HG03439 (cell line): ENCODE measurements around the gene ATP6V0B.

Source experiments
- ATAC-seq: cut with Tn5 transposase; IDR thresholded peaks from one replicate; pipeline ENCODE4 v1.9.1; 2021; ENCODE audit warnings: mild to moderate bottlenecking, moderate library complexity; ENCODE audit not compliant: unreplicated experiment

Gene ATP6V0B

DNA sequence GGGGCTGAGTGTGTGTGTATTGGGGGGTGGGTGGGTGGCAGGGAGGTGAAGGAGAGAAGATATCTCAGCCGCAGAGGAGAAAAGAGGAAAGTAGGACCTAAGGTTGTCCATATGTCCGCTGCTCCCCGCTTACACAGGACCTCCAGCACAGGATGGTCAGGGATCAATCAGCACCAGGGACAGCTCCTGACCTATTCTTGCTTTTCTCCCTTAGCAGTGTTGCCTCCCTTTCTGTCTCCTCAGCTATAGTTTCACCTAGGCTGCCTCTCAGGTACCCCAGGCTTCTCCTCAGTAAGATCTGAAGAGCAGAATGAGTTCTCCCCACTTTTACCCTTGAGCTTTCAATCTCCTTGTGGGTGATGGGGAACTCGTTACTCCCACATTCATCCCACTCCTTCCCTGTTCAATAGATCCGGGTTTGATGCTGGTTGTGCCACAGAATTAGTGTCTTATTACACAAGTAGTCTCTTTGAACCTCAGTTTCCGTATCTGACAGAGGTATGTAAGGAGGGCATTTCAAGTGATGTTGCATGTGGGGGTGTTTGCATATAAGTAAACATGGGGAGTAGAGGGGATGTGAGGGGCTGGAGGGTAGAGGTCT is 6.3 kb upstream of the ATP6V0B start:
- no peak for ATAC-seq

DNA sequence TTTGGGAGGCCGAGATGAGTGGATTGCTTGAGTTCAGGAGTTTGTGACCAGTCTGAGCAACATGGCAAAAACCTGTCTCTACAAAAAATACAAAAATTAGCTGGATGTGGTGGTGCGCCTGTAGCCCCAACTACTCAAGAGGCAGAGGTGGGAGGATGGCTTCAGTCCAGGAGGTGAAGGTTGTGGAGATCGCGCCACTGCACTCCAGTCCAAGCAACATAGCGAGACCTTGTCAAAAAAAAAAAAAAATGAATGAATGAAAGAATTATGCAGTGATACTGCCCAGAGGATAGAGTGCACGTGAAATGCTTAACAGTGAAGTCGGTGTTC is 5.4 kb upstream of the ATP6V0B start:
- no peak for ATAC-seq

- peak; percentile 66 for ATAC-seq
Measured at GRCh38 chr1:43969746-43970466, 4.9 kb upstream of the ATP6V0B start, which contains the start of gene DPH2. TSS of gene DPH2 (plus strand) at chr1:43970010. CDS start at chr1:43970176, 166 bp downstream.

- no peak for ATAC-seq
Measured at GRCh38 chr1:43970502-43970901, 4.3 kb upstream of the ATP6V0B start.

- ATAC-seq = no peak
Measured at GRCh38 chr1:43970911-43971310, 3.8 kb upstream of the ATP6V0B start.

DNA sequence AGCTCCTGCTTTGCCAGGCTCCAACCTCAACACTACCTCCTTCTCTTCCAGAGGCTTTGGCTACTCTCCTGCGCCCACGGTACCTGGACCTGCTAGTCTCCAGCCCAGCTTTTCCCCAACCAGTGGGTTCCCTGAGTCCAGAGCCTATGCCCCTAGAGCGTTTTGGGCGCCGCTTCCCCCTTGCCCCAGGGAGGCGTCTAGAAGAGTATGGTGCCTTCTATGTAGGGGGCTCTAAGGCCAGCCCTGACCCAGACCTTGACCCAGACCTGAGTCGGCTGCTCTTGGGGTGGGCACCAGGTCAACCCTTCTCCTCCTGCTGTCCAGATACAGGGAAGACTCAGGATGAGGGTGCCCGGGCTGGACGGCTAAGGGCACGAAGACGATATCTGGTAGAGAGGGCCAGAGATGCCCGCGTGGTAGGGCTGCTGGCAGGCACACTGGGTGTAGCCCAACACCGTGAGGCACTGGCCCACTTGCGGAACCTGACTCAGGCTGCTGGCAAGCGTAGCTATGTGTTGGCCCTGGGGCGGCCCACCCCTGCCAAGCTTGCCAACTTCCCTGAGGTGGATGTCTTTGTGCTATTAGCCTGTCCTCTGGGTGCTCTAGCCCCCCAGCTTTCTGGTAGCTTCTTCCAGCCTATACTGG is 3.3 kb upstream of the ATP6V0B start:
- ATAC-seq = no peak

- no peak for ATAC-seq
Measured at GRCh38 chr1:43973981-43974442, 748 bp upstream of the ATP6V0B start.

DNA sequence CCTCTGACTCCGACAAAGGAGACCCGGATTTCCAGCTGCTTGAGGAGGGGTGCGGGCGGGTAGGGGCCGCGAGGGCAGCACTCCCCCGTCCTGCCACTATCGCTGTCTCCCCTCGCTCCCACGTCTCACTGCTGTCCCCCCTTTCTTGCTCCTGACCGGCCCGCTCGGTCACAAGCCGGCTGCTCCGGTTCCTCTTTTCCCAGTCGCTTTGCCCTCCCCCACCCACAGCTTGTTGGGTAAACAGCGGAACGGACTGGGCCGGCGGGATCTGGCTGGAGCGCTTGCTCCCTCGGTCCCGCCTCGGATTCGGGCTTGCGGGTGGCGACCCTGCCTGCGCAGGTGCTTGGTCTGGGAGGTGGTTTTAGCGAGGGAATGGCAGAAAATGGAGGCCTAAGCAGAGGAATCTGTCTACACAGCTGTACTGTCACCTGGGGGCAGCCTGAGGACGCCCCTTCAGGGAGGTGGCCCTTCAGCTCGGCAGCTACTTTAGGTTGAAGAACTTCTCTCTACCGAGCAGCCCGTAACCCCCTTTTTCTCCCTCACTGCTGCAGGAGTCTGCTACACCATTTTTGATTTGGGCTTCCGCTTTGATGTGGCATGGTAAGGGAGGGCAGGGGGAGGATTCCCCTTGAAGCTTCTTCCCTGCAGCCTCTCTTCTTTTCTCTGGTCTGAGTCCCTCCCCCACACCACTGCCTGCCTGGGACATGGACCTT is 645 bp downstream of the ATP6V0B start:
- ATAC-seq = no peak

- no peak for ATAC-seq
Measured at GRCh38 chr1:43976045-43976444, 1.3 kb downstream of the ATP6V0B start.

- ATAC-seq = no peak
Measured at GRCh38 chr1:43976890-43977289, 2.1 kb downstream of the ATP6V0B start.

DNA sequence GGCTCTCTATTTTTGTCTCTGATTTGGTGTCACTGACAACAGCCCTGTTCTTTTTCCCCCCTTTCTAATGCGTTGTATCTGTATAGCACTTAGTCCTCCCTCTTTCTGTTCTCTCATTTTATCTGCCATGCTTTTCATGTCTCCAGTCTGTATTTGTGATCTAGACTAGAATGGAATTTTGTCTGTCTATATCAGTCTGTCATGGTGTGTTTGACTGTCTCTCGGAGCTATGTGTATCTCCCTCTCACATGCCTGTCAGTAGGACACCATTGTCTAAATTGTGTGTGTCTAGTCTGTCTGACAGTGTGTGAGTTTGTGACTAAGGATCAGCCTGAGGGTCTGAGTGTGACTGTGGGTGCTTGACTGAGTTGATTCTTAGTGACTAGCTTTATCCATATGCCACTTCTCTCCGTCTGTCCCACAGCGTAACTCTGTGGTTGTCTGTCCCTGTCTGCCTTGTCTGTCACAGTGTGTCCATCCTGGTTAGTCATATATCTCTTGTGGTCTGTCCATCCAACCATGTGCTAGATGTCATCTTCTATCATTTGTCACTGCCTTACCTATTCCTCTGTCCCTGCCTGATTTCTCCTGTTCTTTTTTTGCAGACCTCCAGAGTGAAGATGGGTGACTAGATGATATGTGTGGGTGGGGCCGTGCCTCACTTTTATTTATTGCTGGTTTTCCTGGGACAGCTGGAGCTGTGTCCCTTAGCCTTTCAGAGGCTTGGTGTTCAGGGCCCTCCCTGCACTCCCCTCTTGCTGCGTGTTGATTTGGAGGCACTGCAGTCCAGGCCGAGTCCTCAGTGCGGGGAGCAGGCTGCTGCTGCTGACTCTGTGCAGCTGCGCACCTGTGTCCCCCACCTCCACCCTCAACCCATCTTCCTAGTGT is 2.9 kb downstream of the ATP6V0B start:
- ATAC-seq = no peak

DNA sequence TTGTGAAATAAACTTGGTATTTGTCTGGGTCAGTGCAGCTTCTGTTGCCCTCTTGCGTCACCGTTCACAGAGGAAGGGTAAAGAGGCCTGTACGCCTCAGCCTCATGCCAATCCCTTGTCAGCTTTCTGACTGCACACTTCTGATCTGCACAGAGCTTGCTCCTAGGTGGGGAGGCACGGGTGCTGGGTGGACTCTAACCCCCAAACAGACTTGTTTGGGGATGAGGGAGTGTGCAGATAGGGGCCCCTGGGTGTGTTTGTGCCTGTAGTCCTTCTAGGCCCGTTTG is 3.4 kb downstream of the ATP6V0B start:
- no peak for ATAC-seq

- no peak for ATAC-seq
Measured at GRCh38 chr1:43978551-43979260, 3.9 kb downstream of the ATP6V0B start, which contains the start of gene B4GALT2. TSS of gene B4GALT2 (plus strand) at chr1:43979210. CDS start at chr1:43981161, 1,951 bp downstream.

GRCh38 chr1:43979261-43979527 is 4.4 kb downstream of the ATP6V0B start:
- ATAC-seq = no peak

- no peak for ATAC-seq
Measured at GRCh38 chr1:43979528-43980254, 4.9 kb downstream of the ATP6V0B start.

DNA sequence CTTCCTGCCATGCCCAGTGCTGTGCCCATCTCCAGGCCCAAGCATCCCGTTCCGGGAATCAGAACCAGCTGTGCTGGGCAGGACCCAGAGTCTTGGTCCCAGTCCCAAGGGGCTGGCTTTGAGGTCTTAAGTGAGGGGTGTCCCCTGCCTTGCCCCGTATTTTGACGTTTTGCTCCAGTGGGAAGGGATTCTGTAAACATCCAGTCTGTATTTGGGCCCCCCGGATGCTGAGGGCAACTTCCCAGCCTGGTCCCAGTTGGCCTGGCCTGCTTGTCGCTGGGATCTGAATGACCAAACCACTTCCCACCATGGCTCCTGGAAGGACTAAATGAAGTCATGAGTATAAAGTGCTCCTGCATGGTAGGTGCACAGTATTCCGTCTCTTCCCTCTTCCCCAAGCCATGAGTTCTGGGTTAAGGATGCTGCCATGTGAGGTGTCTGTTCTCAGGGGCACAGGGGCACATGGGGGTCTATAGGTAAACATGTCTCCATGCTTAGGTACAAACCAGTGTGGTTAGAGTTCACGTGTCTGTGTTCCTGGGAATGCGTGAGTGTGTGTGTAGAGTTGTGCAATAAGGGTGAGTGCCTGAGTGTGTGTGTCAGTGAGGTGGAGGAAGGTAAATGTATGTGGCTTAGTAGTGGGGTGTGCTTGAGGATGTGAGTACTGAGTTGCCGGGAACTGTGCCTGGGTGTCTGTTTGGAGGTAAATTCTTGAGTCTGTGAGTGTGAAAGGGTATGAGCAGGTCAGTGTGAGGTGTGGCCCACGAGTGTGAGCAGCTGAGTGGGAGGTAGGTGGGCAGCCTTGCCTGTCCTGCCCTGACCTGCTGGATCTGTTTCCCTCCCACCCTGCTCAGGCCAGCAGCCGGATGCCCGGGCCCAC is 5.7 kb downstream of the ATP6V0B start:
- no peak for ATAC-seq

- no peak for ATAC-seq
Measured at GRCh38 chr1:43981135-43981491, 6.4 kb downstream of the ATP6V0B start.

DNA sequence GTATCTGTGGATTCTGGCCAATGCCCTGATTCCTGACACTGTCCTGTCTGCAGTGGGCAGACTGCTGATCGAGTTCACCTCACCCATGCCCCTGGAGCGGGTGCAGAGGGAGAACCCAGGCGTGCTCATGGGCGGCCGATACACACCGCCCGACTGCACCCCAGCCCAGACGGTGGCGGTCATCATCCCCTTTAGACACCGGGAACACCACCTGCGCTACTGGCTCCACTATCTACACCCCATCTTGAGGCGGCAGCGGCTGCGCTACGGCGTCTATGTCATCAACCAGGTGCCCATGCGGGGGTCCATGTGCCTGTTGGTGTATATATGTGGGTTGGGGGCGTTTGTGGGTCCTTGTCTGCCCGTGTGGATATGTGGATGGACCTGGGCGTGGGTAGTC is 6.9 kb downstream of the ATP6V0B start:
- ATAC-seq = no peak

GRCh38 chr1:43982241-43982640 is 7.5 kb downstream of the ATP6V0B start:
- no peak for ATAC-seq
